IMR-90 (cell line): Measurements from ENCODE around the gene JMJD6. TPM values are rescaled to one million over a fixed set of nuclear protein-coding genes. Genes with fewer than 3 reads are reported as not detected.

Experiments
- ATAC-seq: fragments of 200-7000 bp; cut with Tn5 transposase; 2 replicates; pipeline ENCODE4 v1.9.1; 2020; ENCODE audit warnings: low read depth, mild to moderate bottlenecking, moderate library complexity
- BruUV-seq: library from RNA; stranded (reverse); fragments of 400-500 nt; replicated peaks from 2 replicates; lab custom pipeline; 2021; lab: Mats Ljungman, UMichigan
- CTCF ChIA-PET: fragments of 300-600 bp; formaldehyde crosslinking; extraction: SDS; loops from one replicate; lab custom pipeline; 2021; ENCODE audit warnings: antibody characterized with exemption; lab: Yijun Ruan, JAX
- POLR2A ChIA-PET: fragments of 300-600 bp; sonication (Branson Sonifier 250); formaldehyde crosslinking; loops from one replicate; lab custom pipeline; 2022; ENCODE audit warnings: antibody characterized with exemption; ENCODE audit not compliant: unreplicated experiment; lab: Charles Lee
- DNase-seq: peaks from one replicate; pipeline ENCODE4 v3.0.0; 2013
- H2AFZ ChIP-seq: replicated peaks from 2 replicates; pipeline ENCODE3; 2013; ENCODE audit warnings: low read length, mild to moderate bottlenecking; ENCODE audit not compliant: poor library complexity
- H2AK5ac ChIP-seq: 2 replicates; pipeline ENCODE4 v1.6.1; 2013; ENCODE audit warnings: low read depth, low read length, inconsistent platforms
- H2AK9ac ChIP-seq: replicated peaks from 2 replicates; pipeline ENCODE3; 2013; ENCODE audit warnings: mild to moderate bottlenecking, low read depth, low read length, moderate library complexity; ENCODE audit not compliant: poor library complexity
- H2BK120ac ChIP-seq: 2 replicates; pipeline ENCODE4 v1.6.1; 2013; ENCODE audit warnings: low read depth, low read length, inconsistent platforms
- H2BK15ac ChIP-seq: 3 replicates; pipeline ENCODE4 v1.6.1; 2013; ENCODE audit warnings: low read depth, low read length, inconsistent platforms
- H2BK20ac ChIP-seq: 2 replicates; pipeline ENCODE4 v1.6.1; 2013; ENCODE audit warnings: low read depth, mild to moderate bottlenecking, inconsistent platforms, low read length, moderate library complexity
- H2BK5ac ChIP-seq: 2 replicates; pipeline ENCODE4 v1.6.1; 2013; ENCODE audit warnings: mild to moderate bottlenecking, low read depth, low read length, inconsistent platforms; ENCODE audit not compliant: poor library complexity, severe bottlenecking
- H3K14ac ChIP-seq: replicated peaks from 2 replicates; pipeline ENCODE4 v1.6.1; 2013; ENCODE audit warnings: low read depth, low read length, inconsistent platforms
- H3K18ac ChIP-seq: 2 replicates; pipeline ENCODE4 v1.6.1; 2013; ENCODE audit warnings: low read depth, low read length, control low read depth
- H3K23ac ChIP-seq: 2 replicates; pipeline ENCODE4 v1.6.1; 2013; ENCODE audit warnings: low read depth, low read length, inconsistent platforms
- H3K27ac ChIP-seq: 2 replicates; pipeline ENCODE4 v1.5.1; 2013; ENCODE audit warnings: mild to moderate bottlenecking, control low read depth, low read length; ENCODE audit not compliant: insufficient read depth
- H3K27me3 ChIP-seq: 2 replicates; pipeline ENCODE4 v1.6.1; 2013; ENCODE audit warnings: low read length; ENCODE audit not compliant: control insufficient read depth, insufficient read depth
- H3K36me3 ChIP-seq: 2 replicates; pipeline ENCODE4 v1.6.1; 2013; ENCODE audit warnings: low read length, mixed read lengths; ENCODE audit not compliant: control insufficient read depth, insufficient read depth
- H3K4ac ChIP-seq: 2 replicates; pipeline ENCODE4 v1.6.1; 2013; ENCODE audit warnings: low read depth, low read length, inconsistent platforms
- H3K4me1 ChIP-seq: 2 replicates; pipeline ENCODE4 v1.6.1; 2013; ENCODE audit warnings: low read length, mixed read lengths; ENCODE audit not compliant: control insufficient read depth, insufficient read depth
- H3K4me2 ChIP-seq: 2 replicates; pipeline ENCODE4 v1.6.1; 2013; ENCODE audit warnings: low read depth, mild to moderate bottlenecking, control low read depth, low read length, moderate library complexity
- H3K4me3 ChIP-seq: 2 replicates; pipeline ENCODE4 v1.5.1; 2013; ENCODE audit warnings: low read depth, mild to moderate bottlenecking, control low read depth, low read length, moderate library complexity; ENCODE audit not compliant: insufficient read depth
- H3K56ac ChIP-seq: 2 replicates; pipeline ENCODE4 v1.6.1; 2013; ENCODE audit warnings: low read length, inconsistent platforms; ENCODE audit not compliant: insufficient read depth; ENCODE audit errors: extremely low read depth
- H3K79me1 ChIP-seq, 2 experiments: 2 replicates each; pipeline ENCODE4 v1.6.1; 2013; ENCODE audit warnings: low read length in 2 of 2, inconsistent platforms in 1 of 2, low read depth in 1 of 2
- H3K9ac ChIP-seq: 2 replicates; pipeline ENCODE4 v1.6.1; 2013; ENCODE audit warnings: low read depth, low read length, control low read depth
- H3K9me1 ChIP-seq: 2 replicates; pipeline ENCODE4 v1.6.1; 2013; ENCODE audit warnings: low read length, inconsistent platforms; ENCODE audit not compliant: insufficient read depth
- H3K9me3 ChIP-seq: 2 replicates; pipeline ENCODE4 v1.6.1; 2013; ENCODE audit warnings: low read length; ENCODE audit not compliant: control insufficient read depth, insufficient read depth
- H4K20me1 ChIP-seq: 2 replicates; pipeline ENCODE4 v1.6.1; 2013; ENCODE audit warnings: low read length, inconsistent platforms; ENCODE audit not compliant: insufficient read depth
- H4K5ac ChIP-seq: 2 replicates; pipeline ENCODE4 v1.6.1; 2013; ENCODE audit warnings: mild to moderate bottlenecking, low read depth, low read length, control low read depth
- H4K8ac ChIP-seq, 2 experiments: 2 replicates each; pipeline ENCODE4 v1.6.1; 2013; ENCODE audit warnings: low read depth in 2 of 2, low read length in 2 of 2, control low read depth in 1 of 2, inconsistent platforms in 1 of 2
- H4K91ac ChIP-seq: 2 replicates; pipeline ENCODE4 v1.6.1; 2013; ENCODE audit warnings: low read depth, low read length, inconsistent platforms; ENCODE audit not compliant: insufficient read depth
- BHLHE40 ChIP-seq: fragments of 150-350 bp; IDR thresholded peaks from 2 replicates; pipeline ENCODE4 v1.6.1; 2016; ENCODE audit warnings: mild to moderate bottlenecking, low read depth, low read length
- CEBPB ChIP-seq: IDR thresholded peaks from 2 replicates; pipeline ENCODE4 v1.6.1; 2012; ENCODE audit warnings: low read depth, low read length, improper control_type of control experiment
- CHD1 ChIP-seq: IDR thresholded peaks from 2 replicates; pipeline ENCODE4 v1.6.1; 2012; ENCODE audit warnings: low read depth, low read length, improper control_type of control experiment
- CTCF ChIP-seq: conservative IDR thresholded peaks from 2 replicates; pipeline ENCODE4 v1.5.1; 2012; ENCODE audit warnings: mild to moderate bottlenecking, low read depth, low read length, improper control_type of control experiment
- ELK1 ChIP-seq: fragments of 150-350 bp; IDR thresholded peaks from 2 replicates; pipeline ENCODE4 v1.6.1; 2016; ENCODE audit warnings: low read depth, mild to moderate bottlenecking, low read length, moderate library complexity, borderline replicate concordance
- FOS ChIP-seq: fragments of 150-350 bp; IDR thresholded peaks from 2 replicates; pipeline ENCODE4 v1.6.1; 2016; ENCODE audit warnings: low read depth, low read length
- MAFK ChIP-seq: IDR thresholded peaks from 2 replicates; pipeline ENCODE4 v1.6.1; 2012; ENCODE audit warnings: low read depth, low read length, improper control_type of control experiment
- MAZ ChIP-seq: IDR thresholded peaks from 2 replicates; pipeline ENCODE4 v1.6.1; 2012; ENCODE audit warnings: low read depth, mild to moderate bottlenecking, low read length, improper control_type of control experiment, moderate library complexity, borderline replicate concordance
- MXI1 ChIP-seq: IDR thresholded peaks from 2 replicates; pipeline ENCODE4 v1.6.1; 2012; ENCODE audit warnings: low read depth, mild to moderate bottlenecking, low read length, moderate library complexity, borderline replicate concordance
- NFE2L2 ChIP-seq: fragments of 150-350 bp; IDR thresholded peaks from 2 replicates; pipeline ENCODE4 v1.6.1; 2016; ENCODE audit warnings: low read depth, mild to moderate bottlenecking, low read length
- POLR2A ChIP-seq: IDR thresholded peaks from 2 replicates; pipeline ENCODE4 v1.6.1; 2012; ENCODE audit warnings: mild to moderate bottlenecking, low read depth, low read length
- RAD21 ChIP-seq: IDR thresholded peaks from 2 replicates; pipeline ENCODE4 v1.6.1; 2012; ENCODE audit warnings: low read length, improper control_type of control experiment
- RCOR1 ChIP-seq: IDR thresholded peaks from 2 replicates; pipeline ENCODE4 v1.6.1; 2012; ENCODE audit warnings: mild to moderate bottlenecking, low read length, improper control_type of control experiment; ENCODE audit not compliant: insufficient replicate concordance
- RFX5 ChIP-seq: IDR thresholded peaks from 2 replicates; pipeline ENCODE4 v1.8.0; 2012; ENCODE audit warnings: low read depth, mild to moderate bottlenecking, low read length, moderate library complexity
- SMC3 ChIP-seq: fragments of 150-350 bp; IDR thresholded peaks from 2 replicates; pipeline ENCODE4 v1.6.1; 2016; ENCODE audit warnings: low read depth, mild to moderate bottlenecking, antibody characterized with exemption, low read length, moderate library complexity
- USF2 ChIP-seq: fragments of 150-350 bp; IDR thresholded peaks from 2 replicates; pipeline ENCODE4 v1.6.1; 2017; ENCODE audit warnings: mild to moderate bottlenecking, antibody characterized with exemption, low read length, low read depth
- WGBS, 2 experiments: methylation state at CpG; one replicate each; pipeline versions ENCODE4 v1.1.5 to v1.1.7; 2013; ENCODE audit warnings: missing lambda C conversion rate in 2 of 2; ENCODE audit not compliant: insufficient read length in 1 of 2; ENCODE audit errors: extremely low coverage in 2 of 2; 5-methylcytosine and 5-hydroxymethylcytosine counted together
- dilution Hi-C: fragments of 300-500 bp; cut with HindIII; formaldehyde crosslinking; loops from one replicate; pipeline ENCODE4 v1.14.3; 2018; ENCODE audit warnings: low sequenced_read_pairs; ENCODE audit not compliant: unreplicated experiment
- in situ Hi-C: fragments of 300-500 bp; cut with MboI; formaldehyde crosslinking; loops from 3 replicates; pipeline ENCODE4 v1.14.3; 2019; ENCODE audit warnings: low sequenced_read_pairs, inconsistent platforms, mixed read lengths
- intact Hi-C: fragments of 100-400 bp; cut with micrococcal nuclease; formaldehyde crosslinking; loops from 2 replicates; pipeline ENCODE4 v1.10.0; 2022
- polyA plus RNA-seq, 3 experiments: library from polyadenylated mRNA; depleted of rRNA; stranded (reverse); fragments of >200 nt; gene quantifications; 2 replicates each; pipeline ENCODE4 v1.2.3, GENCODE V29; 2012; ENCODE audit warnings: low replicate concordance in 1 of 3
- total RNA-seq: library from RNA; depleted of rRNA; stranded (reverse); fragments of >200 nt; gene quantifications from 2 replicates; pipeline ENCODE4 v1.2.3, GENCODE V29; 2012

The JMJD6 gene
- total and polyA plus RNA-seq, 2 of the 4 experiments (the other 2 are of a cell fraction), result 24.4 to 33.7 TPM

- Histone ChIP-seq H4K5ac (no peak overlapping the region), H4K91ac (no peak overlapping the region), H3K27ac (no peak overlapping the region), H3K4me1 (peaks cover 8% of the 10 kb centered on the region), H2BK15ac (no peak overlapping the region), H4K20me1 (0 out of 2 replicates have a peak, but pooled peaks cover under 1% of the 10 kb centered on the region), H3K4me3 (no peak overlapping the region), H3K4me2 (no peak overlapping the region), H3K14ac (no peak overlapping the region), H3K36me3 (peaks cover 33% of the 10 kb centered on the region), H3K23ac (no peak overlapping the region), H3K9me1 (peaks cover 11% of the 10 kb centered on the region), H3K9ac (no peak overlapping the region), H2BK5ac (no peak overlapping the region), H2AK5ac (no peak overlapping the region), H2AK9ac (no peak overlapping the region), H4K8ac (no peak overlapping the region), H3K9me3 (no peaks in the 10 kb centered on the region), H3K18ac (no peak overlapping the region), H3K4ac (no peak overlapping the region), H2BK20ac (no peak overlapping the region), H3K27me3 (no peaks in the 10 kb centered on the region), H2BK120ac (no peak overlapping the region), H3K56ac (no peak overlapping the region), H2AFZ (no peak overlapping the region), H3K79me1 (peaks cover 0 to 37% of the 10 kb centered on the region in 2 experiments; a peak in 2 of 4 replicates)
- no TSS peak for BruUV-seq
- CTCF ChIA-PET, result interaction anchor here (0.7 kb wide), 1 partner anchor 104 kb away, joined by 4 read pairs; no protein-coding TSS in a partner anchor
- no CpG with 5 or more reads among the region's 6 CpGs for WGBS, 2 experiments
- no peak for DNase-seq
- intact Hi-C loops, result no loop called here
- in situ Hi-C loops, result no loop called here
- POLR2A ChIA-PET, result no interaction called here
- ATAC-seq, result no peak
- TF ChIP-seq POLR2A (no peak), BHLHE40 (no peak), USF2 (no peak), RCOR1 (no peak), ELK1 (no peak), CTCF (no peak), NFE2L2 (no peak), SMC3 (no peak), RFX5 (no peak), MAFK (no peak), MAZ (no peak), CEBPB (no peak), MXI1 (no peak), CHD1 (no peak), RAD21 (no peak), FOS (no peak)
- dilution Hi-C loops, result no loop called here
Measured at GRCh38 chr17:76675648-76676047, 50.8 kb downstream of the JMJD6 start.
